T-helper 2 cell (primary cell): ENCODE measurements around the gene BIRC2.

ENCODE experiments used
- DNase-seq, 5 experiments: peaks; one replicate each; pipeline versions ENCODE4 v3.0.0 to v3.0.0-alpha.2; 2012 to 2022

BIRC2 gene

GRCh38 chr11:102375720-102376399 is 28.8 kb downstream of the BIRC2 start:
- DNase-seq = no peak

GRCh38 chr11:102377891-102378290 is 30.9 kb downstream of the BIRC2 start:
- DNase-seq = no peak

GRCh38 chr11:102378818-102379217 is 31.8 kb downstream of the BIRC2 start:
- no peak for DNase-seq

- DNase-seq = no peak
Measured at GRCh38 chr11:102382384-102382783, 35.4 kb downstream of the BIRC2 start.

- no peak for DNase-seq
Measured at GRCh38 chr11:102383839-102384238, 36.8 kb downstream of the BIRC2 start.

GRCh38 chr11:102384419-102385079 is 37.5 kb downstream of the BIRC2 start:
- DNase-seq = no peak

- no peak for DNase-seq
Measured at GRCh38 chr11:102385085-102386007, 38.3 kb downstream of the BIRC2 start.

GRCh38 chr11:102386136-102386734 is 39.2 kb downstream of the BIRC2 start:
- DNase-seq = no peak

GRCh38 chr11:102387043-102387781 is 40.2 kb downstream of the BIRC2 start:
- no peak for DNase-seq

- DNase-seq = no peak
Measured at GRCh38 chr11:102389253-102389652, 42.2 kb downstream of the BIRC2 start.

GRCh38 chr11:102390667-102391465 is 43.9 kb downstream of the BIRC2 start:
- peak in 4 of 5 experiments; percentile 31 to 49 (median 34) for DNase-seq

GRCh38 chr11:102391549-102392237 is 44.7 kb downstream of the BIRC2 start:
- DNase-seq = no peak

- DNase-seq = no peak
Measured at GRCh38 chr11:102393272-102393730, 46.3 kb downstream of the BIRC2 start.

- no peak for DNase-seq
Measured at GRCh38 chr11:102395720-102396393, 48.8 kb downstream of the BIRC2 start.

- peak in 1 of 5 experiments; percentile 73 for DNase-seq
Measured at GRCh38 chr11:102396708-102397563, 49.9 kb downstream of the BIRC2 start.

GRCh38 chr11:102398297-102398696 is 51.3 kb downstream of the BIRC2 start:
- DNase-seq = no peak

GRCh38 chr11:102399189-102399588 is 52.2 kb downstream of the BIRC2 start:
- DNase-seq = no peak

- no peak for DNase-seq
Measured at GRCh38 chr11:102400603-102401002, 53.6 kb downstream of the BIRC2 start.

GRCh38 chr11:102401905-102402304 is 54.9 kb downstream of the BIRC2 start:
- no peak for DNase-seq
